GM21723 (cell line): ENCODE data around the gene TPP2.

Experiments used
- ATAC-seq: cut with Tn5 transposase; IDR thresholded peaks from one replicate; pipeline ENCODE4 v1.9.1; 2021; ENCODE audit warnings: mild to moderate bottlenecking, moderate library complexity; ENCODE audit not compliant: unreplicated experiment

TPP2 gene

GRCh38 chr13:102690883-102691282, 94.1 kb downstream of the TPP2 start:
- ATAC-seq, result no peak

- ATAC-seq, result no peak
Observed at GRCh38 chr13:102692491-102692826, 95.7 kb downstream of the TPP2 start.

GRCh38 chr13:102693250-102693649, 96.5 kb downstream of the TPP2 start:
- no peak for ATAC-seq

DNA sequence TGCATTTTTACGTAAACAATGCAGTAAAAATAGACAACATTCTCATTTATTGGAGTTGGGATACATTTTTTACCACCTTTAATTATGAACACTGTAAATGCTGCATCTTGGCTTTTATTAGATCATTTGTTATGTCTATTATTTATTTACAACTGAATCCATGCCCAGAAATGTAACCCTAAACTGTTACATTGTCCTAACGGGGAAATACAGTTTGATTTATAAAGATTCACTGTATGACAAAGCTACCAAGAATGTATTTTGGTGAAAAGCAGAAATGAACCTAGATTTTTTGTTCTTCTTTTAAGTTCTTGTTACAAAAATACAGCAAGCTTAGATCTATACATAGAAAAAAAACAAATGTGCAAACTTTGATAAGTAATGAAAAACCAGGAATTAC, 97.0 kb downstream of the TPP2 start:
- no peak for ATAC-seq

DNA sequence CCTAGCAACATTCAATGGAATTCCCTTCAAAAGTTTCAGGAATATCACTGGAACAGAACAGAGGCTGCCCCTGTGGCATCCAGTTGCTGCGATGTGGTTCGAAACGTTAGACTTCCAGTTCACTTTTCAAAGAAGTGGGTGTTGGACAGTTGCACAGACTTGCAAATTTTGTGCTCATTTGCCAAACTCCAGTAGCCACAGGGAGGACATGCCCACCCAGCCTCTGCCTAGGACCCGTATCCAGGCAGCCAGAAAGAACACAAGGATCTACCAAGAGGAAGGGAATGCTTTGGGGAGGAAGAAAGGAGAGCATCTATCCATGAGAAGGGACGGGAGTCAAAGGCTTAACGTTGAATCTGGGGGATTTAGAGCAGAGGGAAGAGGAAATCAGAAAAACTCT, 98.2 kb downstream of the TPP2 start, which contains the start of gene METTL21C:
TSS of gene METTL21C (minus strand) at position 108 of the 400 bp plus-strand sequence. CDS start 546 bp downstream, outside the sequence.
- no peak for ATAC-seq

- ATAC-seq, result no peak
Observed at GRCh38 chr13:102696465-102696864, 99.7 kb downstream of the TPP2 start.

- ATAC-seq, result no peak
Observed at GRCh38 chr13:102697264-102697663, 100.5 kb downstream of the TPP2 start.

GRCh38 chr13:102697929-102698648, 101.3 kb downstream of the TPP2 start:
- no peak for ATAC-seq

DNA sequence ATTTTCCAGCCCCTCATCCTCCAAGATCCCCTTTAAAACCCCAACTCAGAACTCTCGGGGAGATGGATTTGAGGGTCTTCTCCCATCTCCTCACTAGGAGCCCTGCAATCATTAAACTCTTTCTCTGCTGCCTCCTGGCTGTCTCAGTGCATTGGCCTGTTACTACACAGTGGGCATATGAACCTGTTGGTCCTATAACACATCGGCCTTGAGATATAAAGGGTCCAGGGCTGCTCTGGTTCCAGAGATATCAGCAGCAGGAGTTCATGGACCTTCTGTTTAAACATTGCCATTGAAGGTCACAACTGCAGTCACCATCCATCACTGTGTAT, 101.8 kb downstream of the TPP2 start:
- ATAC-seq, result no peak

DNA sequence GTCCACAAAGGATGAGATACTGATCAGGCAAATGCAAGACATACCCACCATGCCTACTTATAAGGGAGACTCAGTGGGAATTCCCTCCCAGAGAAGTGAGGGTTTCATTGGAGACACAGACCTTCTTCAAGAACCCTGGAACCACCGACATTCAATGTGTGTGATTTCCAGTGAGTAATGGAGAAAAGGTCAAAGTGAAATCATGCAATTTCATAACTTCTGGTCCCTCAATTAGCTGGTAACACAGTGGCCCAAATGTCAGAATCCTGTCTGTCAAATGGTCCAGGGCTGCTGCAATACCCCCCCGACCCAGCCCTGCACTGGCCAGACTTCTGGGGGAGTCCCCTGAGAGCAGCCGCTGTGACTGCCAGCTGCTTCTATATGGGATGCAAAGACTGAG, 102.7 kb downstream of the TPP2 start:
- ATAC-seq, result no peak

GRCh38 chr13:102700088-102701031, 103.6 kb downstream of the TPP2 start:
- no peak for ATAC-seq

DNA sequence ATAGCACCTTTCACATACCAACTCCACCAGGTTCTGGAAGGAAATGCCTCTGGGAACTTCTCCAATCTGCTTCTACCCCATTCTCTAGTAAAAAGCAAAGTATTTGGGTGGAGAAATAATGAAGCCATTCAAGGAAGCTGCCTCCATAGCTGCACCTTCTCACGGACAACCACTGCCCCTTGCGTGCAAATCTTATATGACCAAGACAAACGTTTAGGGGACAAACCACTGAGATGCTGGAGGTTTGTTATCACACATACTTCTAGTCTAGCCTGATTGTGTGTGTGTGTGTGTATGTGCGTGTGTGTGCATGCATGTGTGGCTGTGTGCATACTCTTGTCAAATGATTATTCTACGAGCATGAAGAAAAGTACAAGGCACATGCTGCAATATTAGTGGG, 104.5 kb downstream of the TPP2 start:
- no peak for ATAC-seq

DNA sequence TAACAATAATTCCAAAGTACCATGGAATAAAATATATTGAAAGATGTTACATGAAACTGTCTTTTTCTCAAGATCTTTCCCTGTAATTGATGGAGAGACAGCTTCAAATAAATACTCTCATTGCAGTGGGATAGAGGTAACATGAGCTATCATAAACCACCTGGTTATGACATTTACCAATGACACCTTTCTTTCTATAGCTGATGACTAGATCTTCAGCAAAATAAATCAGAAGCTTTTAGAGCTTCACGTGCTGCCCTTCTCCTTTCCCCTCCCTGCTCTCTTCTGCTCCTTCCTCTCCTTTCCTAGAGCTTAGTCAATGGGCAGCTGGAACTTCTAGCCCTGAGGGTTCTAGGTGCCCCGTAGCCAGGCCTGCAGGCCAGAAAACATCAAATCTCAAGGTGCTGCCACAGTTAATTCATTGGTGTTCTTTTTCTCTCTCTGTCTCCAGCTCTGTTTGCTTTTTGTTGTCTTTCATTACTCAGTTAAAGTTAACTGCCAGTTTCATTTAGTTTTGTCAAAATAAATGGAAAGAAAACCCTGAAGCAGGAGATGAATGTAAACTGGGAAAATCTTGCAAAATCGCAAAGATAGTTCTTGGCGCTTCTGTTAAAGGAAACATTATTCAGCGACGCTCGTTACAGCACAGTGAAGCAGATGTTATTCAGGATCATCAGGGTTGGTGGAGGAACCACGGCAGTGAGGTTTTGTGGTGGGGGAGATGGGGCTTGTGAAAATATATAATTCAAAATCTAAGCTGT, 106.4 kb downstream of the TPP2 start:
- ATAC-seq, result no peak

DNA sequence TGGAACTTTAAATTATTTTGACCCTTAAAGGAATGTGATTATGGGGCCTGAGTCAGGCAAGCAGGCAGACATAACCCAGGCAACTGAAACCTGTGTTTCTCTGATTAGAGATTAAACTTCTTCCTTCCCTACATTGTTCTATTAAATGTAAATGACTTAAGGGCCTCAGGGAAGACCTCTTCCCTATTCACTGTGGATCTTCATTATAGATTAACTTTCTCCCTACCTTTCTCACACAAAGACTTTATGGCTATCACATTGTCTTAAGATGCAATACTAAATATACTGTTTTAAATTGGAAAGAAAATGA, 106.9 kb downstream of the TPP2 start:
- no peak for ATAC-seq

- ATAC-seq, result no peak
Observed at GRCh38 chr13:102704238-102705058, 107.7 kb downstream of the TPP2 start.

- no peak for ATAC-seq
Observed at GRCh38 chr13:102707467-102707866, 110.7 kb downstream of the TPP2 start.

DNA sequence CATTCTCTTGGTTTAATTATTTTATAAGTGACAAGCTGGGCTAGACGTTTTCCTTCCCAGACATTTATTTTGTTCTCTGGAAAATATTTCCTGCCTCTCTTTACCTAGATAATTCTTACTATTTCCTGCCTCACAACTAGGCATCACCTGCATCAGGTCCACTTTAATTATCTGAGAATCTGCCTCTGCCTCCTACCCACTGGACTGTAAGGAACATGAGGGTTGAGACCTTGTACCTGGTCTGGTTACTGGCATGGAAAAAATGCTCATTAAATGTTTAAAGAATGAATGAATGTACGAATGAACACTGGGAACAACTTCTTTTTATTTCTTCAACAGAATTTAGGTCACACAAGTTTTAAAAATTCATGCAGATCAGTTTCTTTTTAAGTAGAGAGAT, 111.4 kb downstream of the TPP2 start:
- ATAC-seq, result no peak

GRCh38 chr13:102708991-102709390, 112.2 kb downstream of the TPP2 start:
- no peak for ATAC-seq

- ATAC-seq, result no peak
Observed at GRCh38 chr13:102709536-102709935, 112.8 kb downstream of the TPP2 start.

DNA sequence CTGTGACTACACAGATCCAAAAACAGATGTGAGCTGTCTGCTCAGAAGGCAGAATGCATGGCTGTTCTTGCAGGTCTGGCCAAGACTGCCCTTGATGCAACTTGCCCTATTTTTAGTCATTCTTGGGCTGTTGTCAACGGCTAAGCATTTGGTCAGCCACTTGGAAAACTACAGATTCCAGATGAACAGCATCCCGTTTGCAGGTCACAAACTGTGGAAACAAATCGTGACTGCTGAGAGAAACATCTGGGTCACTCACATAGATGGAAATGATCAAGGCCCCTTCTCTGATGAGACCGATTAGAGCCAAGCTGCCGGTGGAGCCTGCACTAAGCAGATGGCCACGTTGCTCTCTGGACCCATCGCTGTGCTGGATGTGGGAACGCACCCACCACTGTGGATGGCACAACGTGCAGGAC, 113.5 kb downstream of the TPP2 start:
- no peak for ATAC-seq

DNA sequence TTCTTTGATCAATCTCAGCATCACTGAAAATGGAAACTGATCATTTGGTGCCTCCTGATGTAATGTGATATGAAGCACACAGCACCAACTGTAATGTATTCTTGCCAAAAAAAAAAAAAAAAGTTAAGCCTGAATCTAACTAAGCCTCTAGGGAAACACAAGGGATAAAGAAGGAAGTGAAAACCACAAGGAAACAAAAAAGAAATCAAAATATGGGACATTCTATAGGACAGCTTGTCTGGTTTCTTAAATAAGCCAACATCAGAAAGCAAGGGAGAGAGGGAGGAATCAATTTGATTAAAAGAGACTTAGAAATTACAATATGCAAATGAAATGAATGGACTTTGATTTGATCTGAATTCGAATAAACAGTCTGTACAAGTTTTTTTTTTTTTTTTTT, 118.7 kb downstream of the TPP2 start:
- ATAC-seq, result no peak
